Activated B cell treated with CpG ODN at 0.5 μM for 24 hours (primary cell): ENCODE results near the gene CHID1. TPM values are rescaled to one million over a fixed set of nuclear protein-coding genes. Genes with fewer than 3 reads are reported as not detected.

ENCODE experiments used
- ATAC-seq: fragments of 200-7000 bp; cut with Tn5 transposase; one replicate; pipeline ENCODE4 v1.10.0; 2021; ENCODE audit warnings: low read depth, mild to moderate bottlenecking, moderate library complexity
- CTCF ChIA-PET: fragments of 350-600 bp; sonication (Branson Sonifier 250); formaldehyde crosslinking; loops from one replicate; lab custom pipeline; 2021; ENCODE audit warnings: antibody characterized with exemption; lab: Charles Lee
- POLR2A ChIA-PET: fragments of 350-600 bp; sonication (Branson Sonifier 250); formaldehyde crosslinking; loops from one replicate; lab custom pipeline; 2021; ENCODE audit warnings: antibody characterized with exemption; lab: Charles Lee
- DNase-seq: peaks from one replicate; pipeline ENCODE4 v3.0.0; 2022
- H3K27ac Mint-ChIP-seq: one replicate; pipeline ENCODE4 v1.8.0; 2020; ENCODE audit warnings: mixed read lengths
- H3K27me3 Mint-ChIP-seq: one replicate; pipeline ENCODE4 v1.8.0; 2021; ENCODE audit warnings: mixed read lengths
- H3K36me3 Mint-ChIP-seq: one replicate; pipeline ENCODE4 v1.8.0; 2021; ENCODE audit warnings: low read depth, mixed read lengths
- H3K4me1 Mint-ChIP-seq: one replicate; pipeline ENCODE4 v1.8.0; 2021; ENCODE audit warnings: mixed read lengths
- H3K4me3 Mint-ChIP-seq: one replicate; pipeline ENCODE4 v1.8.0; 2020; ENCODE audit warnings: mild to moderate bottlenecking, mixed read lengths
- H3K9me3 Mint-ChIP-seq: one replicate; pipeline ENCODE4 v1.8.0; 2020; ENCODE audit warnings: mixed read lengths
- CTCF ChIP-seq: fragments of 200-600 bp; IDR thresholded peaks from one replicate; pipeline ENCODE4 v1.8.0; 2022; ENCODE audit warnings: antibody characterized with exemption, mild to moderate bottlenecking
- intact Hi-C: fragments of 100-400 bp; cut with micrococcal nuclease; formaldehyde crosslinking; loops from one replicate; pipeline ENCODE4 v1.15.1; 2024
- total RNA-seq: library from RNA; stranded (reverse); gene quantifications from 2 replicates; pipeline ENCODE4 v1.2.3, GENCODE V29; 2022

Gene CHID1
- total RNA-seq, 1 donor from 2014 or later = 45.7 TPM

- ChIA-PET CTCF (no interaction called here), POLR2A (no interaction called here)
- intact Hi-C loops = no loop called here
- ATAC-seq (no peak), DNase-seq (no peak)
- Mint-ChIP-seq H3K4me1 (no peaks in the 10 kb centered on the region), H3K4me3 (no peak overlapping the region), H3K36me3 (peaks cover 24% of the 10 kb centered on the region), H3K9me3 (no peaks in the 10 kb centered on the region), H3K27me3 (no peaks in the 10 kb centered on the region), H3K27ac (no peak overlapping the region)
- TF ChIP-seq CTCF = no peak
Measured at GRCh38 chr11:888310-889212, 22.0 kb downstream of the CHID1 start.

- DNase-seq = no peak
- TF ChIP-seq CTCF = no peak
- no peaks in the 10 kb centered on the region for H3K9me3 Mint-ChIP-seq
- H3K4me1 Mint-ChIP-seq = no peaks in the 10 kb centered on the region
- peaks cover 31% of the 10 kb centered on the region for H3K36me3 Mint-ChIP-seq
- H3K27me3 Mint-ChIP-seq = no peaks in the 10 kb centered on the region
- no peak overlapping the region for H3K27ac Mint-ChIP-seq
- H3K4me3 Mint-ChIP-seq = no peak overlapping the region
- intact Hi-C loops = no loop called here
- ChIA-PET POLR2A (no interaction called here), CTCF (no interaction called here)
- no peak for ATAC-seq
Measured at GRCh38 chr11:887589-887988, 23.0 kb downstream of the CHID1 start.

- Mint-ChIP-seq H3K4me3 (no peak overlapping the region), H3K4me1 (no peaks in the 10 kb centered on the region), H3K36me3 (peaks cover 39% of the 10 kb centered on the region), H3K27ac (no peak overlapping the region), H3K9me3 (no peaks in the 10 kb centered on the region), H3K27me3 (no peaks in the 10 kb centered on the region)
- no peak for DNase-seq
- CTCF ChIA-PET = no interaction called here
- POLR2A ChIA-PET = no interaction called here
- ATAC-seq = no peak
- intact Hi-C loops = no loop called here
- TF ChIP-seq CTCF = no peak
Measured at GRCh38 chr11:886568-886967, 24.0 kb downstream of the CHID1 start.

- CTCF ChIA-PET = no interaction called here
- POLR2A ChIA-PET = no interaction called here
- ATAC-seq (no peak), DNase-seq (no peak)
- no peaks in the 10 kb centered on the region for H3K4me1 Mint-ChIP-seq
- no peaks in the 10 kb centered on the region for H3K27me3 Mint-ChIP-seq
- no peak overlapping the region for H3K4me3 Mint-ChIP-seq
- peaks cover 44% of the 10 kb centered on the region for H3K36me3 Mint-ChIP-seq
- intact Hi-C loops = no loop called here
- H3K27ac Mint-ChIP-seq = no peak overlapping the region
- TF ChIP-seq CTCF = no peak
- no peaks in the 10 kb centered on the region for H3K9me3 Mint-ChIP-seq
Measured at GRCh38 chr11:884578-885070, 26.0 kb downstream of the CHID1 start.

GRCh38 chr11:883527-883926 is 27.1 kb downstream of the CHID1 start:
- Mint-ChIP-seq H3K4me3 (no peak overlapping the region), H3K27me3 (no peaks in the 10 kb centered on the region), H3K36me3 (peaks cover 46% of the 10 kb centered on the region), H3K9me3 (no peaks in the 10 kb centered on the region), H3K4me1 (no peaks in the 10 kb centered on the region), H3K27ac (no peak overlapping the region)
- DNase-seq = no peak
- ChIA-PET POLR2A (no interaction called here), CTCF (no interaction called here)
- ATAC-seq = no peak
- intact Hi-C loops = no loop called here
- no peak for TF ChIP-seq CTCF
